ENCODE results near the gene TBXT.

The TBXT gene

DNA sequence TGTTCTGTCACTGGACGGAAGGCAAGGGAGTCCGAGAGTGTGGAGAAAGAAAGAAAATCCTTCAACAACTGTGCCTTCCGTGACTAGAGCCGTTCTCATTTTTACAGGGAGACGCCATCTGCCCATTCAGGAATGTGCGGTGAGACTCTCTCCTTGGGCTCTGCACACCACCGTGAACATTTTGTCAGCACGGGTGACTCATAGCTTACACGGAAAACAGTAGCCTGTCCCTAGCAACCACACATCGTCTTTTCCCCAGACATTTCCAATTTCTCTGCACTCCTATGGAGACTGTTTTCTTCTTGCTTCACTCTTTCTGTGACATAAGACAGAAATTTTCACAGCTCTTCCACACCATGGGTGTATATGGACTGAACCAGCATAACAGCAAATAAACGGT is 55.1 kb downstream of the TBXT start:
- no peak for FAIRE-seq

DNA sequence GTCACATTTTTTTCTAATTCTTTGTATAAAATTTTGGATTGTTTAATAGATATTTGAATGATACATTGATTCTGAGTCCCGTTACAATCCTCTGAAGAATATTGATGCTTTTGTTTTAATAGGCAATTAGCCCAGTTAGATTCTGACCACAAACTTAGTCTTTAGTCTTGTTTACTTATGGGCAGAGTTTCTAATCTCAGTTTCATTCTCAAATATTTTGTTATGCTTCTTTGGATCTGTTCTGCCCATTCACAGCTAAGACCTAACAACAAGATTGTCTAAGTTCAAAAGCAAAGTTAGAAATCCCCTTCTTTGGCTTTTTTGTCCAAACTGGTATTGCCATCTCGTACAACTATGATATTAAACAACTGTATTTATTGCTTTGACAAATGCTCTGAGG is 58.0 kb downstream of the TBXT start:
- no peak for FAIRE-seq

All from G401.6 (cell line).